ENCODE data around the gene SCYGR8. TPM values are rescaled to one million over a fixed set of nuclear protein-coding genes. Genes with fewer than 3 reads are reported as not detected.

Gene SCYGR8
- total and polyA plus RNA-seq, 2 experiments from 2014 or later = not detected

GRCh38 chr2:227782804-227783203, 37.1 kb downstream of the SCYGR8 start:
- TF ChIP-seq CTCF (IDR thresholded peaks at IDR 0.05; ENCODE audit: low read depth, low read length) = no peak
- Histone ChIP-seq H3K27me3 (no peaks in the 10 kb centered on the region), H3K9me3 (ENCODE audit: low read depth) (no peaks in the 10 kb centered on the region), H3K4me1 (ENCODE audit: low read depth) (peaks cover 9% of the 10 kb centered on the region), H3K4me3 (no peak overlapping the region), H3K36me3 (no peaks in the 10 kb centered on the region), H3K27ac (no peak overlapping the region)
- no peak for DNase-seq (ENCODE audit: low read depth in 1 of 2, low spot score in 1 of 2)

GRCh38 chr2:227783404-227784138, 37.9 kb downstream of the SCYGR8 start:
- H3K27ac ChIP-seq = no peak overlapping the region
- peaks cover 9% of the 10 kb centered on the region for H3K4me1 ChIP-seq (ENCODE audit: low read depth)
- TF ChIP-seq CTCF (IDR thresholded peaks at IDR 0.05; ENCODE audit: low read depth, low read length) = no peak
- no peak for DNase-seq (ENCODE audit: low read depth in 1 of 2, low spot score in 1 of 2)
- no peaks in the 10 kb centered on the region for H3K36me3 ChIP-seq
- no peak overlapping the region for H3K4me3 ChIP-seq
- no peaks in the 10 kb centered on the region for H3K27me3 ChIP-seq
- H3K9me3 ChIP-seq (ENCODE audit: low read depth) = no peaks in the 10 kb centered on the region

- Histone ChIP-seq H3K4me3 (no peak overlapping the region), H3K4me1 (ENCODE audit: low read depth) (peaks cover 9% of the 10 kb centered on the region), H3K27me3 (no peaks in the 10 kb centered on the region), H3K27ac (peak overlapping the region; percentile 20), H3K9me3 (ENCODE audit: low read depth) (no peaks in the 10 kb centered on the region), H3K36me3 (no peaks in the 10 kb centered on the region)
- no peak for TF ChIP-seq CTCF (IDR thresholded peaks at IDR 0.05; ENCODE audit: low read depth, low read length)
- peak in 1 of 2 donors; percentile 29 for DNase-seq (ENCODE audit: low read depth in 1 of 2, low spot score in 1 of 2)
These were observed 39.6 kb downstream of the SCYGR8 start for GRCh38 chr2:227785293-227785692.

GRCh38 chr2:227788561-227789018, 42.9 kb downstream of the SCYGR8 start:
- H3K9me3 ChIP-seq (ENCODE audit: low read depth) = no peaks in the 10 kb centered on the region
- H3K4me3 ChIP-seq = no peak overlapping the region
- no peaks in the 10 kb centered on the region for H3K36me3 ChIP-seq
- no peak overlapping the region for H3K27ac ChIP-seq
- no peaks in the 10 kb centered on the region for H3K27me3 ChIP-seq
- peak in 1 of 2 donors; percentile 47 for DNase-seq (ENCODE audit: low read depth in 1 of 2, low spot score in 1 of 2)
- H3K4me1 ChIP-seq (ENCODE audit: low read depth) = peaks cover 9% of the 10 kb centered on the region
- TF ChIP-seq CTCF (IDR thresholded peaks at IDR 0.05; ENCODE audit: low read depth, low read length) = no peak

- Histone ChIP-seq H3K9me3 (ENCODE audit: low read depth) (no peaks in the 10 kb centered on the region), H3K27ac (no peak overlapping the region), H3K27me3 (no peaks in the 10 kb centered on the region), H3K36me3 (no peaks in the 10 kb centered on the region), H3K4me3 (no peak overlapping the region), H3K4me1 (ENCODE audit: low read depth) (peaks cover 9% of the 10 kb centered on the region)
- DNase-seq (ENCODE audit: low read depth in 1 of 2, low spot score in 1 of 2) = no peak
- TF ChIP-seq CTCF (IDR thresholded peaks at IDR 0.05; ENCODE audit: low read depth, low read length) = no peak
These were observed 44.1 kb downstream of the SCYGR8 start for GRCh38 chr2:227789803-227790202.
